HAP-1 (cell line): ENCODE data around the gene SERPINA3.

Experiments used
- DNase-seq, 2 experiments: peaks; one replicate each; pipeline ENCODE4 v3.0.0-alpha.2; 2016 to 2020; ENCODE audit warnings: low spot score in 2 of 2
- H3K27me3 ChIP-seq: fragments of 250-450 bp; sonication (Bioruptor Pico); 2 replicates; pipeline ENCODE4 v1.5.1; 2020; ENCODE audit warnings: low read depth, mild to moderate bottlenecking, moderate library complexity
- H3K36me3 ChIP-seq: fragments of 250-450 bp; sonication (Bioruptor Pico); replicated peaks from 2 replicates; pipeline ENCODE4 v1.5.1; 2020; ENCODE audit warnings: mild to moderate bottlenecking
- H3K4me1 ChIP-seq: fragments of 250-450 bp; sonication (Bioruptor Pico); 2 replicates; pipeline ENCODE4 v1.5.1; 2020; ENCODE audit warnings: mild to moderate bottlenecking
- H3K4me3 ChIP-seq: fragments of 250-450 bp; sonication (Bioruptor Pico); 2 replicates; pipeline ENCODE4 v1.5.1; 2020; ENCODE audit warnings: mild to moderate bottlenecking, moderate library complexity
- H3K9me3 ChIP-seq: fragments of 250-450 bp; sonication (Bioruptor Pico); 2 replicates; pipeline ENCODE4 v1.5.1; 2020; ENCODE audit warnings: mild to moderate bottlenecking, moderate library complexity
- in situ Hi-C: fragments of 300-500 bp; cut with MboI; formaldehyde crosslinking; loops from 3 replicates; pipeline ENCODE4 v1.14.3; 2020; ENCODE audit warnings: low sequenced_read_pairs, inconsistent platforms, mixed read lengths

Gene SERPINA3

GRCh38 chr14:94612174-94612573, at the start of gene SERPINA3:
TSS of gene SERPINA3 (plus strand) at chr14:94612391. CDS start at chr14:94614442, 2,051 bp downstream.
- Histone ChIP-seq H3K27me3 (peaks cover 4% of the 10 kb centered on the region; the same call in 1 of the 2 replicates), H3K4me3 (no peak within 1 kb of the TSS), H3K36me3 (no peaks in the 10 kb centered on the region), H3K4me1 (no peaks in the 10 kb centered on the region), H3K9me3 (no peaks in the 10 kb centered on the region)
- DNase-seq = no peak
- in situ Hi-C loops = no loop called here

GRCh38 chr14:94562941-94563883, 49.0 kb upstream of the SERPINA3 start:
- Histone ChIP-seq H3K27me3 (no peaks in the 10 kb centered on the region), H3K36me3 (no peaks in the 10 kb centered on the region), H3K4me3 (no peak overlapping the region), H3K4me1 (no peaks in the 10 kb centered on the region), H3K9me3 (no peaks in the 10 kb centered on the region)
- in situ Hi-C loops = no loop called here
- DNase-seq = no peak

GRCh38 chr14:94564381-94564780, 47.8 kb upstream of the SERPINA3 start:
- Histone ChIP-seq H3K9me3 (no peaks in the 10 kb centered on the region), H3K4me1 (no peaks in the 10 kb centered on the region), H3K4me3 (no peak overlapping the region), H3K36me3 (no peaks in the 10 kb centered on the region), H3K27me3 (no peaks in the 10 kb centered on the region)
- DNase-seq = no peak
- in situ Hi-C loops = no loop called here

- no peak for DNase-seq
- H3K4me1 ChIP-seq = no peaks in the 10 kb centered on the region
- H3K36me3 ChIP-seq = no peaks in the 10 kb centered on the region
- H3K4me3 ChIP-seq = no peak overlapping the region
- in situ Hi-C loops = no loop called here
- no peaks in the 10 kb centered on the region for H3K9me3 ChIP-seq
- H3K27me3 ChIP-seq = no peaks in the 10 kb centered on the region; the same call in 1 of the 2 replicates
Observed at GRCh38 chr14:94568186-94568585, 44.0 kb upstream of the SERPINA3 start.

- no peak for DNase-seq
- Histone ChIP-seq H3K36me3 (no peaks in the 10 kb centered on the region), H3K27me3 (no peaks in the 10 kb centered on the region; the same call in 1 of the 2 replicates), H3K4me1 (no peaks in the 10 kb centered on the region), H3K4me3 (no peak overlapping the region), H3K9me3 (no peaks in the 10 kb centered on the region)
- in situ Hi-C loops = no loop called here
Observed at GRCh38 chr14:94569381-94570001, 42.7 kb upstream of the SERPINA3 start.

GRCh38 chr14:94570002-94570400, 42.2 kb upstream of the SERPINA3 start:
- no peak for DNase-seq
- H3K36me3 ChIP-seq = no peaks in the 10 kb centered on the region
- in situ Hi-C loops = no loop called here
- no peaks in the 10 kb centered on the region; the same call in 1 of the 2 replicates for H3K27me3 ChIP-seq
- H3K4me1 ChIP-seq = no peaks in the 10 kb centered on the region
- H3K9me3 ChIP-seq = no peaks in the 10 kb centered on the region
- no peak overlapping the region for H3K4me3 ChIP-seq

- Histone ChIP-seq H3K27me3 (no peaks in the 10 kb centered on the region; the same call in 1 of the 2 replicates), H3K9me3 (no peaks in the 10 kb centered on the region), H3K36me3 (no peaks in the 10 kb centered on the region), H3K4me1 (no peaks in the 10 kb centered on the region), H3K4me3 (no peak overlapping the region)
- in situ Hi-C loops = no loop called here
- no peak for DNase-seq
Observed at GRCh38 chr14:94570440-94570839, 41.8 kb upstream of the SERPINA3 start.

GRCh38 chr14:94571395-94571794, 40.8 kb upstream of the SERPINA3 start:
- no peak for DNase-seq
- H3K9me3 ChIP-seq = no peaks in the 10 kb centered on the region
- in situ Hi-C loops = no loop called here
- H3K4me1 ChIP-seq = no peaks in the 10 kb centered on the region
- H3K36me3 ChIP-seq = no peaks in the 10 kb centered on the region
- H3K27me3 ChIP-seq = no peaks in the 10 kb centered on the region; the same call in 1 of the 2 replicates
- no peak overlapping the region for H3K4me3 ChIP-seq

GRCh38 chr14:94571950-94572349, 40.2 kb upstream of the SERPINA3 start:
- DNase-seq = no peak
- Histone ChIP-seq H3K9me3 (no peaks in the 10 kb centered on the region), H3K4me1 (no peaks in the 10 kb centered on the region), H3K4me3 (no peak overlapping the region), H3K27me3 (no peaks in the 10 kb centered on the region; the same call in 1 of the 2 replicates), H3K36me3 (no peaks in the 10 kb centered on the region)
- in situ Hi-C loops = no loop called here

GRCh38 chr14:94572637-94573303, 39.4 kb upstream of the SERPINA3 start:
- DNase-seq = no peak
- Histone ChIP-seq H3K36me3 (no peaks in the 10 kb centered on the region), H3K9me3 (no peaks in the 10 kb centered on the region), H3K27me3 (no peaks in the 10 kb centered on the region; the same call in 1 of the 2 replicates), H3K4me1 (no peaks in the 10 kb centered on the region), H3K4me3 (no peak overlapping the region)
- in situ Hi-C loops = no loop called here

GRCh38 chr14:94573475-94574277, 38.5 kb upstream of the SERPINA3 start:
- Histone ChIP-seq H3K36me3 (no peaks in the 10 kb centered on the region), H3K9me3 (no peaks in the 10 kb centered on the region), H3K4me3 (no peak overlapping the region), H3K4me1 (no peaks in the 10 kb centered on the region), H3K27me3 (no peaks in the 10 kb centered on the region; the same call in none of the 2 replicates)
- DNase-seq = no peak
- in situ Hi-C loops = no loop called here

- no peaks in the 10 kb centered on the region; the same call in none of the 2 replicates for H3K27me3 ChIP-seq
- no peaks in the 10 kb centered on the region for H3K36me3 ChIP-seq
- in situ Hi-C loops = no loop called here
- DNase-seq = no peak
- no peaks in the 10 kb centered on the region for H3K4me1 ChIP-seq
- no peak overlapping the region for H3K4me3 ChIP-seq
- no peaks in the 10 kb centered on the region for H3K9me3 ChIP-seq
Observed at GRCh38 chr14:94574336-94574735, 37.9 kb upstream of the SERPINA3 start.
